ENCODE measurements around the gene NUP210.

NUP210 gene

DNA sequence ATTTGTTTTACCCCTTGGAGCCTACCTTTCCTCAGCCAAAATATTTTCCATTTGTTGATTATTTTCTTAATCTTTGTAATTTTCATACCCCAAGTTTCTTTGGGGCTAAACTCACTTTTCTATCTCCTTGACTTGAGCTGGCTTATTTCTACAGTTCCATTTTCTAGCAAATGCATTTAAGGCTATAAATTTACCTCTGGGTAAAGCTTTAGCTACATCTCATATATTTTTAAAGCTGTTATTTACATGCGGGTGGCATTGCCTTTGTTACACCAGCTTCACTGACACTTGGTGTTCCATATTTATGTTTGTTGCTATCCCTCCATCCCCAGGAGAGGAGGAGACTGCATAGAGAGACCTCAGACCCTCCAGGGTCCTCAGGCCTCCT lies 136.3 kb downstream of the NUP210 start:
- TF ChIP-seq, protein P1, sequence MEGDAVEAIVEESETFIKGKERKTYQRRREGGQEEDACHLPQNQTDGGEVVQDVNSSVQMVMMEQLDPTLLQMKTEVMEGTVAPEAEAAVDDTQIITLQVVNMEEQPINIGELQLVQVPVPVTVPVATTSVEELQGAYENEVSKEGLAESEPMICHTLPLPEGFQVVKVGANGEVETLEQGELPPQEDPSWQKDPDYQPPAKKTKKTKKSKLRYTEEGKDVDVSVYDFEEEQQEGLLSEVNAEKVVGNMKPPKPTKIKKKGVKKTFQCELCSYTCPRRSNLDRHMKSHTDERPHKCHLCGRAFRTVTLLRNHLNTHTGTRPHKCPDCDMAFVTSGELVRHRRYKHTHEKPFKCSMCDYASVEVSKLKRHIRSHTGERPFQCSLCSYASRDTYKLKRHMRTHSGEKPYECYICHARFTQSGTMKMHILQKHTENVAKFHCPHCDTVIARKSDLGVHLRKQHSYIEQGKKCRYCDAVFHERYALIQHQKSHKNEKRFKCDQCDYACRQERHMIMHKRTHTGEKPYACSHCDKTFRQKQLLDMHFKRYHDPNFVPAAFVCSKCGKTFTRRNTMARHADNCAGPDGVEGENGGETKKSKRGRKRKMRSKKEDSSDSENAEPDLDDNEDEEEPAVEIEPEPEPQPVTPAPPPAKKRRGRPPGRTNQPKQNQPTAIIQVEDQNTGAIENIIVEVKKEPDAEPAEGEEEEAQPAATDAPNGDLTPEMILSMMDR (IDR thresholded peaks at IDR 0.05; ENCODE audit: low read depth, low read length), result no peak
- no peak overlapping the region for H3K4me3 ChIP-seq (ENCODE audit: low read depth, low read length)

DNA sequence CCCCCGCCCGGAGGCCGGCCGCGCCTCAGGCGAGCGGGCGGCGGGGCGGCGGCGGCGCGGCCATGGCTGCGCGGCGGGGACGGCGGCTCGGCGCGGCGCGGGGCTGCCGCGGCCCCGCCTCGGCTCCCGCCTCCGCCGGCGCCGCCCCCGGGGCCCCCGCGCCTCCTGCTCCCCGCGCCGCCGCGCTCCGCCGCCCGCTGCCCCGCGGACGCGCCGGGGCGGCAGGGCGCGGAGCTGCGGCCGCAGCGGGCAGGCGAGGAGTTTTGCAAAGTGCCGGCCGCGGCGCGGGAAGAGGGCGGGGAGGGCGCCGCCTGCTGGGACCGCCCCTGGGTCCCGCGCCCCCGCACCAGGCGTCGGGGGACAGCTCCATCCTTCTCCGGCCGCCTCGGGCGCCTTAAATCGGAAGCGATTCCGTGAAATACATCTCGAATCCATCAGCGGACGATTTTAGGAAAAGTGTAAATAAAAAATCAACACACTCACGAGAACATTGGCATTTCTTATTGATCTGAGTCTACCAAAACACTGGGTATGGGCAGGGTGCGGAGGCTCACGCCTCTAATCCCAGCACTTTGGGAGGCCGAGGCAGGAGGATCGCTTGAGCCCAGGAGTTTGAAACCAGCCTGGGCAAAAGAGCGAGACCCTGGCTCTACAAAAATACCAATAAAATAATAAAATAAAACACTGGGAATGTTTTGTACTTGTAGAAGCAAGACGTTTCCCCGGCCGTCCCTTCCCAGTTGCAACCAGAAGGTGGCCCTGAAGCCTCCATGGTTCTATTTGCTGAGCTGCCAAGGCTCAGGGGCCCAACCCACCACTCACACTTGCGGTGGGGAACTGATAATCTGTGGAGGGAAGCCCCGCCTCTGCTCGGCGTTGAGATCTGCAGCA lies 136.9 kb downstream of the NUP210 start:
- H3K4me3 ChIP-seq (ENCODE audit: low read depth, low read length), result no peak overlapping the region

DNA sequence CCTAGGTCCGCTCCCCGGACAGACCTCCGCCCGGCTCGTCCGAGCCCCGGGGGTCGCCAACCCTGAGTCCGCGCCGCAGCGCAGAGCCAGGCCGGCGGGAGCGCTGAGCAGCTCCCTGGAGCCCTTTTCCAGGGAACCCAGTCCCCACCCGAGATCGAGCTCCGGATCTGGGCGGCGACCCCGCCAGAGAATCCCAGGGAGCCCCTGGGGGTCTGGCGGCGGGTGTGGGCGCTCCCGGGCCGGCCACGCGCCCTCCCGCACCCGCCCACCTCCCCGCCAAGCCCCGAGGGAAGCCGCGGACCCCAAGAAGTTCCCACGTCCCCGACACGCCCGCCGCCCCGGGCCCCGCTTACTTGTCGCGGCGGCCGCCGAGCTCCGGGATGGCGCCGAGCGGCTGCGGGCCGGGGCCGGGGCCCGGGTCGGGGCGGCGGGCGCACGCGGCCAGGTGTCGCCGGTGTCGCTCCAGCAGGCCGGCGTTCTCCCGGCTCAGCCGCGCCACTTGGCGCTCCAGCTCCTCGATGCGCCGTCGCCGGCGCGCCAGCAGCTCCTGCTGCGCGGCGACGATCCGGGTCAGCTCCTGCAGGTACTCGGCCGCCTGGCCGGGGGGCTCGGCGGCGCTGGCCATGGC lies 137.7 kb downstream of the NUP210 start:
- TF ChIP-seq, protein P1 (IDR thresholded peaks at IDR 0.05; ENCODE audit: low read depth, low read length), result no peak
- no peak overlapping the region for H3K4me3 ChIP-seq (ENCODE audit: low read depth, low read length)

More for the DNA sequence above, 136.9 kb downstream of the NUP210 start:
- TF ChIP-seq, protein P1 (IDR thresholded peaks at IDR 0.05; ENCODE audit: low read depth, low read length), result no peak

DNA sequence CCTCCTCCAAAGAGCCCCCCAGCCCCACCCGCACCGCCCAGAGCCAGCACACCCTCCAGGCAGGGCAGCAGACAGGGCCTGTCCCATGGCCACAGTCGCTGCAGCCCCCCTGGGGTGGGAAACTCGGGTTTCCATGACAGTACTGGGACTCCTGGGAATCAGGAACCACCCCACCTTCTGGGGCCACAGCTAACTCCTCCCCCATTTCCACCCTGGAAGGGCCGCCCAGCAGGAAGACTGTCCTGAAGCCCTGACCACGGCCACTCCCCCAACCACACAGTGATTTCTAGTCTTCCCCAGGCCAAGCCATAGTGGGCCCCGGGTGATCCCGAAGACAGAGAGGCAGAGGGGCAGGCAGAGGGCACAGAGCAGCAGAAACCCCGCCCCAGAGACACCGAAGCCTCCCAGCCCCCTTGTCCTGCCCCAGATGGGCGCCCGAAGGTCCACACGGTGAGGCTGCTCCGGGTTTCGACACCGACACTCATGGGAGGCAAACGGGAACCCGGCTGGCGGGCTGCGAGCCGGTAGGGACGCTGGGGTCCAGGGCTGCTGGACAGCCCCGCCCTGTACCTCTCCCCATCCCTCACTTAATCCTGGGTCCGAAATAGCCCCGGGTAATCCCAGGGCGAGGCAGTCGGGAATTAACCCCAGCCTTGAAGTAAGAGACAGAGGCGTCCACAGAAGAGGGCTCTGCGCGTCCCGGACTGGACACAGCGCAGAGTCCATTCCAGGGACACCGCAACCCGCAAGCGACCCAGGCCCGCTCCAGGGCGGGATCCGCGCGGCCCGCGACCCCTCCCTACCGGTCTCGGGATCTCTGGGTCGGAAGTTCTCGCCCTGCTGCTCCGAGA lies 138.4 kb downstream of the NUP210 start:
- H3K4me3 ChIP-seq (ENCODE audit: low read depth, low read length), result no peak overlapping the region
- TF ChIP-seq, protein P1 (IDR thresholded peaks at IDR 0.05; ENCODE audit: low read depth, low read length), result no peak

GRCh38 chr3:13280811-13281506 lies 139.2 kb downstream of the NUP210 start:
- H3K4me3 ChIP-seq (ENCODE audit: low read depth, low read length), result no peak overlapping the region
- TF ChIP-seq, protein P1 (IDR thresholded peaks at IDR 0.05; ENCODE audit: low read depth, low read length), result no peak

DNA sequence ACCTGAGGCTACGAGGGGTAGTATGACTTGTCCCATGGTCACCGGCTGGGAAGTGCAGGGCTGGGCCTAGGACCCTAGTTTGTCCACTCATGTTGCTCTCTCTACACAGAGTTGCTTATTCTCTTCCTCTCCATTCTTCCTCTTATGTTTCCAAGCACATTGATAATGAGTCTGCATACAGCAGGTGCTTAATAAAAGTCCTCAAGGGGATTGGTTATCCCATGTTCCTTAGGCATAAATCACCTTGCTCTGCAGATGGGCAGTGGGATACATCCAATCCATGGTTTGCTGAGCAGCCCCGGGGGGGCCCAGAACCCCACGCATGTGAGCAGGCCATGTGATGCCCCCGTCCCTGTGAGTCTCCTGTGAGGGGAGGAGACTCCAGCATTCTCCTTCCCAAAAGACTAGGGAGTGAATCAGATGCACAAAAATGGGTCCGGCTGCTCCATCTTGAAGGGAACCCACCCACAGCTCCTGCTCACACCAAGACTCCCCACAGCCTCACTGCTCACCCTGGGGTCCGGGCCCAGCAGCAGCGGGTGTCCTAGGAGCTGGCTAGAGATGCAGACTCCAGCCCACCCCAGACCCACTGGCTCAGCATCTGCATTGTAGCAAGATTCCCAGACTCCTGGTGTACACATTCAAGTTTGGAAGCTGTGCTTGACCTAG lies 139.9 kb downstream of the NUP210 start:
- TF ChIP-seq, protein P1 (IDR thresholded peaks at IDR 0.05; ENCODE audit: low read depth, low read length), result no peak
- no peak overlapping the region for H3K4me3 ChIP-seq (ENCODE audit: low read depth, low read length)

Data from WI38 (cell line).